ENCODE results near the gene CPNE2.

DNA sequence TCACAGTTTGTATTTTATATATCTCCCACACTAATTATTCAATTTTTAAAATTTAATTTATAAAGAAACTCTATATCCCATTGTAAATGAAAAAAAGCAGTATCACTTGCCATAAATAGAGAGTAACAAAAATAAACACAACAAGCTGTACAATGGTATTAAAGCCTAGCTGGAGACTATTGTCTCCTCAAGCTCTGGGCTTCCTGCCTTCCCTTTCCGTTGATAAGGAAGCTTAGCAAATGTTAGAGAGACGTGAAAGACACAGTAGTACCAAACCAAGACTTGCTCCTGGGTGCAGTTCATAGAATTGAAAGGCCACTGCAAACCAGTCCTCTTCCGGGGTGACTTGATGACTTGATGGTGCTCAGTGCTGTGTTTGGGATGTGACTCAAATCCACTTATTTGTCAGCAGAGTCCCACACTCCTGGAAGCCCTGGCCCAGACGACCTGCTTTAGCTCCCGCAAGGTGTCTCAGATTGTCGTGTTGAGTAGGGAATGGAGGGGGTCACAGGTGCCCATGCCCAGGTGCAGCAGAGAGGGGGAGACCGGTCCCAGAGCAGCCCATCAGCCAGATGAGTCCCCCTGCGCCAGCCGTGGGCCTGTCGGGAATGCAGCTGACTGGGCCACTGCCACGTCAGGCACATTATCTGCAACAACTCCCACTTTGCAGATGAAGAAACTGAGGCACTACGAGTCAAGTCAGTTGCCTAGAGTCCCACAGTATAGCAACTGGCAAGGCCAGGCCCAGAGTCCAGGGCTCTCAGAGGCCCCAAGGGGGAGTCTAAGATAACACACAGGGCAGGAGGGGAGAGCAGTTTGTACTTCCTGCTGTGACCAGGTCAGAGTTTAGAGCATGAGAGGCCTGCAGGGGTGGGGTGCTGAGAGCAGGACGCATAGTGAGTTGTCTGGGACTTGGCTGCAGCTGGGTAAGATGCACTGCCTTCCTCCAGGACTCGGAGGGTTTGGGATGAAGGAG is 53.0 kb downstream of the CPNE2 start:
- TF ChIP-seq POLR2A (IDR thresholded peaks at IDR 0.05), result no peak
- TF ChIP-seq, protein P1, sequence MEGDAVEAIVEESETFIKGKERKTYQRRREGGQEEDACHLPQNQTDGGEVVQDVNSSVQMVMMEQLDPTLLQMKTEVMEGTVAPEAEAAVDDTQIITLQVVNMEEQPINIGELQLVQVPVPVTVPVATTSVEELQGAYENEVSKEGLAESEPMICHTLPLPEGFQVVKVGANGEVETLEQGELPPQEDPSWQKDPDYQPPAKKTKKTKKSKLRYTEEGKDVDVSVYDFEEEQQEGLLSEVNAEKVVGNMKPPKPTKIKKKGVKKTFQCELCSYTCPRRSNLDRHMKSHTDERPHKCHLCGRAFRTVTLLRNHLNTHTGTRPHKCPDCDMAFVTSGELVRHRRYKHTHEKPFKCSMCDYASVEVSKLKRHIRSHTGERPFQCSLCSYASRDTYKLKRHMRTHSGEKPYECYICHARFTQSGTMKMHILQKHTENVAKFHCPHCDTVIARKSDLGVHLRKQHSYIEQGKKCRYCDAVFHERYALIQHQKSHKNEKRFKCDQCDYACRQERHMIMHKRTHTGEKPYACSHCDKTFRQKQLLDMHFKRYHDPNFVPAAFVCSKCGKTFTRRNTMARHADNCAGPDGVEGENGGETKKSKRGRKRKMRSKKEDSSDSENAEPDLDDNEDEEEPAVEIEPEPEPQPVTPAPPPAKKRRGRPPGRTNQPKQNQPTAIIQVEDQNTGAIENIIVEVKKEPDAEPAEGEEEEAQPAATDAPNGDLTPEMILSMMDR (IDR thresholded peaks at IDR 0.05), result no peak
